Vagina (tissue), 2 donors: ENCODE results near the gene CTDSPL. TPM values are rescaled to one million over a fixed set of nuclear protein-coding genes. Genes with fewer than 3 reads are reported as not detected.

Source experiments
- DNase-seq, 2 donors: peaks; one replicate each; pipeline ENCODE4 v3.0.0-alpha.2; 2017; ENCODE audit errors: extremely low spot score in 2 of 2
- H3K27ac ChIP-seq: fragments of 200-600 bp; sonication (generic); one replicate; pipeline ENCODE4 v1.5.1; 2019
- H3K27me3 ChIP-seq: fragments of 200-600 bp; sonication (generic); one replicate; pipeline ENCODE4 v1.5.1; 2019
- H3K36me3 ChIP-seq, 2 donors: fragments of 200-600 bp; sonication (generic); one replicate each; pipeline ENCODE4 v1.5.1; 2017 to 2019
- H3K4me1 ChIP-seq: fragments of 200-600 bp; sonication (generic); one replicate; pipeline ENCODE4 v1.5.1; 2019
- H3K4me3 ChIP-seq, 2 donors: fragments of 200-600 bp; sonication (generic); 1 replicate in 1 of 2; 2 replicates in 1 of 2; pipeline ENCODE4 v1.5.1; 2016 to 2019
- H3K9me3 ChIP-seq: fragments of 200-600 bp; sonication (generic); one replicate; pipeline ENCODE4 v1.5.1; 2019
- POLR2A ChIP-seq, 2 donors: fragments of 450-650 bp; IDR thresholded peaks; one replicate each; pipeline ENCODE4 v1.6.1; 2017; ENCODE audit warnings: antibody characterized with exemption in 2 of 2, mild to moderate bottlenecking in 2 of 2, moderate library complexity in 2 of 2
- POLR2AphosphoS5 ChIP-seq, 2 donors: sonication (generic); formaldehyde crosslinking; IDR thresholded peaks; one replicate each; pipeline ENCODE4 v1.9.0; 2017; ENCODE audit warnings: antibody characterized with exemption in 2 of 2, mild to moderate bottlenecking in 2 of 2, low read depth in 1 of 2; ENCODE audit not compliant: insufficient read depth in 1 of 2
- intact Hi-C: fragments of 100-400 bp; cut with DNase I; formaldehyde crosslinking; loops from one replicate; pipeline ENCODE4 v1.15.1; 2023
- total RNA-seq: library from RNA; depleted of rRNA; stranded (reverse); fragments of >200 nt; gene quantifications from one replicate; pipeline ENCODE4 v1.2.3, GENCODE V29; 2016
- TF ChIP-seq, protein P1 (sequence below), 3 experiments: fragments of 450-650 bp in 2 of 3; fragments of 200-600 bp in 1 of 3; sonication (generic) in 1 of 3; IDR thresholded peaks; one replicate each; pipeline ENCODE4 v1.5.1; 2017 to 2019; ENCODE audit warnings: antibody characterized with exemption in 3 of 3, mild to moderate bottlenecking in 2 of 3, moderate library complexity in 2 of 3

The CTDSPL gene
- total RNA-seq, 1 donor from 2014 or later, result 28.0 TPM

DNA sequence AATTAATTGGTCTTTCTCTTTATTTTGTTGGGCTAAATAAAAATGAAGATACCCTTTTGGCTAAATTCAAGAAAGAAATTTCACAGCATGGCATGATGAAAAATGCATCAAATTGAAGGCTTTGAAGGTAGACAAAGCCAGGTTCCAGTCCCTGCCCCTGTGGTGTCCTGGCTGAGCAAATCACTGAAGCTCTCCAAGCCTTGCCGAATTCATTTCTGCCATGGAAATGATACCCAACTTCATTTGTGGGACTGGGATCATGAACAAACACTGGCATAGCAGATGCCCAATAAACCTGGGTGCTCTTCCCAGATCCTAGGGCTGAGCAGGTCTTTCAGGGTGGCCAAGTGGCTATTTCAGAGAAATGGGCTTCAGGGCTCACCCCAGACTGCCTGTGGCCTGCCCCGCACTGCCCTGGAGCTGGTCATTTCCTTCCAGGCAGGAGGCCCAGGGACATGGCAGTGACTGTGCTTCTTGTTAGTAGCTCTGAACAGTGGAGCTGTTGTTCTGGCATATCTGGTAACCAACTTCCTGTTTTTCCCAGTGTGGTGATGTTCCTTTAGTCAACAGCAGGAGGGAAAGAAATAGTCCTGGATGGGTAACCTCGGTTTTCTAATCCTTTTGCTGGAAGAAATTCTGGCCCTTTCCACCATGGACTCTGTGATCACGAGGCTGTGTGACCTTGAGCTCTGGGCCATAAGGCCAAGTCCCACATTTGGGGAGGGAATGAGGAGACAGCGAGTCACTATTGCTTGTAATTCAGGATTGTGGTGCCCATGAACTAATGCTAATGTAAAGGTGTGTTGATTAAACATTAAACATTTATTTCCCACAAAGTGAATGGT lies 47.6 kb downstream of the CTDSPL start:
- Histone ChIP-seq H3K27ac (no peak overlapping the region), H3K4me1 (peaks cover 43% of the 10 kb centered on the region)

DNA sequence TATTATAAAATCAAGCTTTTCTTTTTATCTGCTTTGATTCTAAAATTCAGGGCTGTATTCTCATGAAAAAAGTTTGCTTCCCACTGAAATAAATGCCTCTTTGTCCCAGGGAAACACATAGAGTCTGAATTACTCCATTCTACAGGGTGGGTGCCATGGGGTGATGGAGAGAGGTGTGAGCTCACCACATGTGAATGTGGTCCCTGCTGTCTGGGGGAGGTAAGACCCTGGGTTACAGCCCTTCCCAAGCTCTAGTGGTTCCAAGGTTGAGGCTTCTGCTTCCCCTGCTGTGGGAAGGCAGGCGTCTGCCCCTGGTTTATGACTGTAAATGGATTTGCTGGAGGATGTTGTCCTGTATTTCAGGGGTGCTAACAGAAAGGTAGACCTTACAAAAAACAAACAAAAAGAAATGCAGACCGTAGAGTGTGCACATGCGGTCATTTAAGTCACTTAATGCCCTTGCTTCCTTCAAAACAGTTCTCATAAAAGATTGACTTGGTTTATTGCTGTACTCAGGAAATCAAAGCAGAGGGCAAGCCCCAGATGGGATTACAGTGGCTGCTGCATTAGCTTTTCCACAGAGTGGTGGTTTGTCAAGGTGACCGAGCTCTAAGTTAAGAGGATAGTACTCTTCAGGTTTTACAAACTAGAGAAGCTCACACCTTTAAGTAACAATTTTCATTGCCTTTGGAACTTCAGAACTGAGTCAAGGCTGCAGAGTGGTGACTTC lies 49.2 kb downstream of the CTDSPL start:
- no peak overlapping the region for H3K27ac ChIP-seq
- TF ChIP-seq, protein P1, sequence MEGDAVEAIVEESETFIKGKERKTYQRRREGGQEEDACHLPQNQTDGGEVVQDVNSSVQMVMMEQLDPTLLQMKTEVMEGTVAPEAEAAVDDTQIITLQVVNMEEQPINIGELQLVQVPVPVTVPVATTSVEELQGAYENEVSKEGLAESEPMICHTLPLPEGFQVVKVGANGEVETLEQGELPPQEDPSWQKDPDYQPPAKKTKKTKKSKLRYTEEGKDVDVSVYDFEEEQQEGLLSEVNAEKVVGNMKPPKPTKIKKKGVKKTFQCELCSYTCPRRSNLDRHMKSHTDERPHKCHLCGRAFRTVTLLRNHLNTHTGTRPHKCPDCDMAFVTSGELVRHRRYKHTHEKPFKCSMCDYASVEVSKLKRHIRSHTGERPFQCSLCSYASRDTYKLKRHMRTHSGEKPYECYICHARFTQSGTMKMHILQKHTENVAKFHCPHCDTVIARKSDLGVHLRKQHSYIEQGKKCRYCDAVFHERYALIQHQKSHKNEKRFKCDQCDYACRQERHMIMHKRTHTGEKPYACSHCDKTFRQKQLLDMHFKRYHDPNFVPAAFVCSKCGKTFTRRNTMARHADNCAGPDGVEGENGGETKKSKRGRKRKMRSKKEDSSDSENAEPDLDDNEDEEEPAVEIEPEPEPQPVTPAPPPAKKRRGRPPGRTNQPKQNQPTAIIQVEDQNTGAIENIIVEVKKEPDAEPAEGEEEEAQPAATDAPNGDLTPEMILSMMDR (IDR thresholded peaks at IDR 0.05), result no peak
- TF ChIP-seq POLR2A (IDR thresholded peaks at IDR 0.05) (no peak), POLR2AphosphoS5 (IDR thresholded peaks at IDR 0.05; ENCODE audit: insufficient read depth in 1 of 2, low read depth in 1 of 2) (no peak)
- no peaks in the 10 kb centered on the region for H3K9me3 ChIP-seq

More for the DNA sequence above, 47.6 kb downstream of the CTDSPL start:
- intact Hi-C loops, result no loop called here
- Histone ChIP-seq H3K27me3 (no peaks in the 10 kb centered on the region), H3K4me3 (no peak overlapping the region), H3K9me3 (no peaks in the 10 kb centered on the region), H3K36me3 (no peaks in the 10 kb centered on the region)
- TF ChIP-seq, protein P1 (IDR thresholded peaks at IDR 0.05), result no peak
- TF ChIP-seq POLR2AphosphoS5 (IDR thresholded peaks at IDR 0.05; ENCODE audit: insufficient read depth in 1 of 2, low read depth in 1 of 2) (no peak), POLR2A (IDR thresholded peaks at IDR 0.05) (no peak)
- no peak for DNase-seq

DNA sequence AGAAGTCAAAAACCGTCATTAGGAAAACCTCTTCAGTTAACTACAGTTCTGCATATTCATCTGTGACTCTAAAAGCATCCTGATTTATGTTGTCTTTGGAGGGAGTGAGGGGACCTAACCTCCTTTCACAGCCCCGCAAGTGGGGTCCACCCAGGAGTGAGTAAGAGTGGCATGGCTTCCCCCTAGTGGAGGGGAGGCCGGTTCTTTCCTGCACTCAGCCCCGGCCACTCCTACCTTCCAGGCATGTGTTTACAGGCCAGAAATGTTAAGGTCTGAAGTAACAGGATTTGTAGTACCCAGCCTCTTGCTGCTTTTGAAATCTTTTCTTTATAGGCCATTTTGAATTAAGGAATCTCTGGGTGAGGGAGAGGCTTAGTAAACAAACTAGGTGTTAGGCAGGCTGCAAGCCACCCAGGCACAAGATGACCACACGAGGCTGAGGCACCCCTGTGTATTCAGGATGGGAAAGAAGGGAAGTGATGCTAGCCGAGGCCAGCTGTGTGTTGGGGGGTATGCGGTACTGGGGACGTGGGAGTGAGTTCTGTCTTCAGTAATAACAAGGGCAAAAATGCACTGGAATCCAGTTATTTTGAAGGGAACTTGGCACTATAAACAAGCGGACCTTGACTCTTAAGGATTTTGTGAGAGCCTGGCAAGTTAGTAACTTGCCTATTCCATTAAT lies 50.5 kb downstream of the CTDSPL start:
- intact Hi-C loops, result no loop called here
- Histone ChIP-seq H3K4me3 (no peak overlapping the region), H3K27me3 (no peaks in the 10 kb centered on the region), H3K9me3 (no peaks in the 10 kb centered on the region), H3K27ac (no peak overlapping the region), H3K4me1 (peaks cover 16% of the 10 kb centered on the region), H3K36me3 (no peaks in the 10 kb centered on the region)
- TF ChIP-seq POLR2A (IDR thresholded peaks at IDR 0.05), result no peak
- TF ChIP-seq POLR2AphosphoS5 (IDR thresholded peaks at IDR 0.05; ENCODE audit: insufficient read depth in 1 of 2, low read depth in 1 of 2), result no peak
- TF ChIP-seq, protein P1 (IDR thresholded peaks at IDR 0.05), result no peak
- DNase-seq, result no peak

More for the DNA sequence above, 49.2 kb downstream of the CTDSPL start:
- intact Hi-C loops, result no loop called here
- H3K4me1 ChIP-seq, result peaks cover 29% of the 10 kb centered on the region
- no peaks in the 10 kb centered on the region for H3K27me3 ChIP-seq
- DNase-seq, result no peak
- H3K4me3 ChIP-seq, result no peak overlapping the region
- H3K36me3 ChIP-seq, result no peaks in the 10 kb centered on the region

DNA sequence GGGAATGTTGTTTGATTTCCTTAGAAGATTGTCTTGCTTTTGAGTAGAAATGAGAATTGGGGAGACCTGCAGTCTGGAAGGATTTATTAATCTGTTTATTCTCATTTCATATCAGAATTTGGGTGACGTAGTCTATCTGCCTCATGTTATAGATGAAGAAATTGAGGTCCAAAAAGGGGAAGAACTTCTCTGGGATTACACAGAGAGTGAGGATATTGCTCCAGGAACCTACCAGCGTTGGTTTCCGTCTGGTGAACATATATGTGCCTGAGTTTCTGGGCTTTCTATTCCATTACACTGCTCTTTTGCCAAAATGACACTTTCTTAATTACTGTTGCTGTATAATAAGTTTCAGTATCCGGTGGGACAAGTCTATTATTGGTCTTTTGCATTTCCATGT lies 51.8 kb downstream of the CTDSPL start:
- Histone ChIP-seq H3K4me1 (peaks cover 6% of the 10 kb centered on the region), H3K27ac (no peak overlapping the region), H3K27me3 (no peaks in the 10 kb centered on the region), H3K9me3 (no peaks in the 10 kb centered on the region), H3K4me3 (no peak overlapping the region), H3K36me3 (no peaks in the 10 kb centered on the region)
- TF ChIP-seq POLR2AphosphoS5 (IDR thresholded peaks at IDR 0.05; ENCODE audit: insufficient read depth in 1 of 2, low read depth in 1 of 2) (no peak), POLR2A (IDR thresholded peaks at IDR 0.05) (no peak)
- TF ChIP-seq, protein P1 (IDR thresholded peaks at IDR 0.05), result no peak
- intact Hi-C loops, result no loop called here
- no peak for DNase-seq
